Suprapubic skin (tissue), 3 donors: ENCODE measurements around the gene IL22RA2.

Experiments
- CTCF ChIP-seq, 2 donors: fragments of 200-600 bp in 1 of 2; fragments of 450-650 bp in 1 of 2; sonication (generic) in 1 of 2; IDR thresholded peaks; one replicate each; pipeline ENCODE4 v1.5.1; 2016 to 2019; ENCODE audit warnings: antibody characterized with exemption in 2 of 2, mild to moderate bottlenecking in 1 of 2, moderate library complexity in 1 of 2
- POLR2AphosphoS5 ChIP-seq, 3 donors: sonication (generic); formaldehyde crosslinking; IDR thresholded peaks; one replicate each; pipeline ENCODE4 v1.6.1; 2017; ENCODE audit warnings: antibody characterized with exemption in 3 of 3

- TF ChIP-seq POLR2AphosphoS5 (IDR thresholded peaks at IDR 0.05) (no peak), CTCF (IDR thresholded peaks at IDR 0.05) (no peak)
Measured at GRCh38 chr6:137206577-137206976, 33.1 kb upstream of the IL22RA2 start.
